ENCODE data around the gene HS6ST3. TPM values are rescaled to one million over a fixed set of nuclear protein-coding genes. Genes with fewer than 3 reads are reported as not detected.
A peak's percentile ranks its signal among the peaks of the same experiment; 100 is the strongest.
"Not testable (repeated sequence)": the region's sequence is repeated elsewhere in the genome, so short reads cannot be mapped to it uniquely, and the experiment has no call there.

The HS6ST3 gene
- total RNA-seq, result 0.26 and 0.30 TPM in 2 replicates
- long read RNA-seq, result 0 reads

GRCh38 chr13:96089749-96090239, at the start of gene HS6ST3:
TSS of gene HS6ST3 (plus strand) at chr13:96090107.
- TF ChIP-seq, protein P1, sequence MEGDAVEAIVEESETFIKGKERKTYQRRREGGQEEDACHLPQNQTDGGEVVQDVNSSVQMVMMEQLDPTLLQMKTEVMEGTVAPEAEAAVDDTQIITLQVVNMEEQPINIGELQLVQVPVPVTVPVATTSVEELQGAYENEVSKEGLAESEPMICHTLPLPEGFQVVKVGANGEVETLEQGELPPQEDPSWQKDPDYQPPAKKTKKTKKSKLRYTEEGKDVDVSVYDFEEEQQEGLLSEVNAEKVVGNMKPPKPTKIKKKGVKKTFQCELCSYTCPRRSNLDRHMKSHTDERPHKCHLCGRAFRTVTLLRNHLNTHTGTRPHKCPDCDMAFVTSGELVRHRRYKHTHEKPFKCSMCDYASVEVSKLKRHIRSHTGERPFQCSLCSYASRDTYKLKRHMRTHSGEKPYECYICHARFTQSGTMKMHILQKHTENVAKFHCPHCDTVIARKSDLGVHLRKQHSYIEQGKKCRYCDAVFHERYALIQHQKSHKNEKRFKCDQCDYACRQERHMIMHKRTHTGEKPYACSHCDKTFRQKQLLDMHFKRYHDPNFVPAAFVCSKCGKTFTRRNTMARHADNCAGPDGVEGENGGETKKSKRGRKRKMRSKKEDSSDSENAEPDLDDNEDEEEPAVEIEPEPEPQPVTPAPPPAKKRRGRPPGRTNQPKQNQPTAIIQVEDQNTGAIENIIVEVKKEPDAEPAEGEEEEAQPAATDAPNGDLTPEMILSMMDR (conservative IDR thresholded peaks at IDR 0.05), result no peak
- peaks cover 86% of the 10 kb centered on the region for H3K27me3 Mint-ChIP-seq (ENCODE audit: low read depth)
- peak; percentile 20 for DNase-seq (ENCODE audit: low read depth, low spot score)
- no peak within 1 kb of the TSS for H3K27ac Mint-ChIP-seq (ENCODE audit: unreplicated experiment)
- peaks cover 20% of the 10 kb centered on the region for H3K4me1 Mint-ChIP-seq
- no peaks in the 10 kb centered on the region for H3K36me3 Mint-ChIP-seq (ENCODE audit: low read depth)
- H3K4me3 Mint-ChIP-seq, result peak within 1 kb of the TSS; percentile 84
- no peaks in the 10 kb centered on the region for H3K9me3 Mint-ChIP-seq

DNA sequence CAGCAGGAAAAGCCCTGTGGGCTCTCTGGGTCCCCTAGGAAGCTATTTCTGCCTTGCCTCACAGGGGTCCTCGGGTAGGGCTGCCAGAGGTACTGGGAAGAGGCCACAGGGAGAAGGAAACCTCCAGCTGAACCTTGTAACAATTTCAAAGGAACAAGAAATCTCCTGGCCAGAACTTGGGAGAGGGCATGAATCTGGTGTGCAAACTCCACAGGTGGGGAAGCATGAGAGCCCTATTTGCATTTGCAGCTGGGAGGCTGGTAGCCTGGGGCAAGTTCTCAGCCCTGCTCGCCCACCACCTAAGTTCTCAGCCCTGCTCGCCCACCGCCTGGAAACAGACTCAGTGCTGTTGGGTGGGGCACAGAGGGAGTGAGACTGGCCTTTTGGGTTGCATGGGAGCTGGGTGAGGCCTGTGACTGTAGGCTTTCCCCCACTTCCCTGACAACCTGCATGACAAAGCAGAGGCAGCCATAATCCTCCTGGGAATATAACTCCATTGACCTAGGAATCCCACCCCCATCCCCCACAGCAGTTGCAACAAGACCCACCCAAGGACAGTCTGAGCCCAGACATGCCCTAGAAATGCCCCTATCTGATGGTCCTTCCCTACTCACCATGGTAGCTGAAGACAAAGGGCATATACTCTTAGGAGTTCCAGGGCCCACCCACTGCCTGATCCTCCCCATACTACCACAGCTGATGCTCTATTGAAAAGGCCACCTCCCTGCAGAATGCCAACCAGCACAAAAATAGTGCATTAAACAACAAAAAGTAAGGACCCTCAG, 48.4 kb upstream of the HS6ST3 start:
- no peak overlapping the region for H3K27ac Mint-ChIP-seq (ENCODE audit: unreplicated experiment)

DNA sequence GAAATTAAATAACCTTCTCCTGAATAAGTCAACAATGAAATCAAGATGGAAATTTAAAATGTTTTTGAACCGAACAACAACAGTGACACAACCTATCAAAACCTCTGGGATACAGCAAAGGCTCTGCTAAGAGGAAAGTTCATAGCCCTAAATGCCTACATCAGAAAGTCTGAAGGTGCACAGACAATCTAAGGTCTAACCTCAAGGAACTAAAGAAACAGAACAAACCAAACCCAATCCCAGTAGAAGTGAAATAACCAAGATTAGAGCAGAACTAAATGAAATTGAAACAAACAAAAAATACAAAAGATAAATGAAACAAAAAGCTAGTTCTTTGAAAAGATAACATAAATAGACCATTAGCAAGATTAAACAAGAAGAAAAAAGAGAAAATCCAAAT, 45.7 kb upstream of the HS6ST3 start:
- Mint-ChIP-seq H3K4me3 (no peak overlapping the region), H3K27me3 (ENCODE audit: low read depth) (no peaks in the 10 kb centered on the region), H3K9me3 (peaks cover 27% of the 10 kb centered on the region), H3K36me3 (ENCODE audit: low read depth) (peaks cover 65% of the 10 kb centered on the region), H3K27ac (ENCODE audit: unreplicated experiment) (no peak overlapping the region), H3K4me1 (peaks cover 15% of the 10 kb centered on the region)
- DNase-seq (ENCODE audit: low read depth, low spot score), result no peak
- TF ChIP-seq, protein P1 (conservative IDR thresholded peaks at IDR 0.05), result no peak

More for the DNA sequence above, 48.4 kb upstream of the HS6ST3 start:
- Mint-ChIP-seq H3K4me3 (no peak overlapping the region), H3K9me3 (peaks cover 23% of the 10 kb centered on the region), H3K36me3 (ENCODE audit: low read depth) (peaks cover 51% of the 10 kb centered on the region), H3K27me3 (ENCODE audit: low read depth) (no peaks in the 10 kb centered on the region), H3K4me1 (peaks cover 21% of the 10 kb centered on the region)
- TF ChIP-seq, protein P1 (conservative IDR thresholded peaks at IDR 0.05), result no peak
- no peak for DNase-seq (ENCODE audit: low read depth, low spot score)

GRCh38 chr13:96046449-96047126, 43.3 kb upstream of the HS6ST3 start:
- H3K36me3 Mint-ChIP-seq (ENCODE audit: low read depth), result peaks cover 70% of the 10 kb centered on the region

DNA sequence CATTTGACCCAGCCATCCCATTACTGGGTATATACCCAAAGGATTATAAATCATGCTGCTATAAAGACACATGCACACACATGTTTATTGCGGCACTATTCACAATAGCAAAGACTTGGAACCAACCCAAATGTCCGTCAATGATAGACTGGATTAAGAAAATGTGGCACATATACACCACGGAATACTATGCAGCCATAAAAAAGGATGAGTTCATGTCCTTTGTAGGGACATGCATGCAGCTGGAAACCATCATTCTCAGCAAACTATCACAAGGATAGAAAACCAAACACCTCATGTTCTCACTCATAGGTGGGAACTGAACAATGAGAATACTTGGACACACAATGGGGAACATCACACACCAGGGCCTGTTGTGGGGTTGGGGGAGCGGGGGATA, 39.0 kb upstream of the HS6ST3 start:
- Mint-ChIP-seq H3K4me1 (peaks cover 19% of the 10 kb centered on the region), H3K36me3 (ENCODE audit: low read depth) (peaks cover 41% of the 10 kb centered on the region)
- not testable (repeated sequence) for H3K27me3 Mint-ChIP-seq (ENCODE audit: low read depth); H3K9me3 Mint-ChIP-seq; H3K4me3 Mint-ChIP-seq; DNase-seq (ENCODE audit: low read depth, low spot score); H3K27ac Mint-ChIP-seq (ENCODE audit: unreplicated experiment)

More at GRCh38 chr13:96046449-96047126, 43.3 kb upstream of the HS6ST3 start:
- H3K4me1 Mint-ChIP-seq, result peaks cover 15% of the 10 kb centered on the region
- peaks cover 27% of the 10 kb centered on the region for H3K9me3 Mint-ChIP-seq
- not testable (repeated sequence) for H3K27ac Mint-ChIP-seq (ENCODE audit: unreplicated experiment); H3K4me3 Mint-ChIP-seq; DNase-seq (ENCODE audit: low read depth, low spot score); H3K27me3 Mint-ChIP-seq (ENCODE audit: low read depth)

DNA sequence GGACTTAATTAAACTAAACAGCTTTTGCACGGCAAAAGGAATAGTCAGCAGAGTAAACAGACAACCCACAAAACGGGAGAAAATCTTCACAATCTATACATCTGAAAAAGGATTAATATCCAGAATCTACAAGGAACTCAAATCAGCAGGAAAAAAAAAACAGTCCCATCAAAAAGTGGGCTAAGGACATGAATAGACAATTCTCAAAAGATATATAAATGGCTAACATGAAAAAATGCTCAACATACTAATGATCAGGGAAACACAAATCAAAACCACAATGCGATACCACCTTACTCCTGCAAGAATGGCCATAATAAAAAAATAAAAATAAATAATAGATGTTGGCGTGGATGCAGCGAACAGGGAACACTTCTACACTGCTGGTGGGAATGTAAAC, 38.4 kb upstream of the HS6ST3 start:
- DNase-seq (ENCODE audit: low read depth, low spot score); H3K27ac Mint-ChIP-seq (ENCODE audit: unreplicated experiment); H3K27me3 Mint-ChIP-seq (ENCODE audit: low read depth); H3K9me3 Mint-ChIP-seq: not testable (repeated sequence)
- peaks cover 19% of the 10 kb centered on the region for H3K4me1 Mint-ChIP-seq
- peaks cover 36% of the 10 kb centered on the region for H3K36me3 Mint-ChIP-seq (ENCODE audit: low read depth)
- peak overlapping the region; percentile 96 for H3K4me3 Mint-ChIP-seq

DNA sequence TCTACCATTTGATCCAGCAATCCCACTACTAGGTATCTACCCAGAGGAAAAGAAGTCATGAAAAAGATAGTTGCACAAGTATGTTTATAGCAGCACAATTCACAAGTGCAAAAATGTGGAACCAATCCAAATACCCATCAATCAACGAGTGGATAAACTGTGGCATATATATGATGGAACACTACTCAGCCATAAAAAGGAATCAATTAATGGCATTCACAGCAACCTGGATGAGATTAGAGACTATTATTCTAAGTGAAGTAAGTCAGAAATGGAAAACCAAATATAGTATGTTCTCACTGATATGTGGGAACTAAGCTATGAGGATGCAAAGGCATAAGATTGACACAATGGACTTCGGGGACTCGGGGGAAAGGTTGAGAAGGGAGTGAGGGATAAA, 38.0 kb upstream of the HS6ST3 start:
- not testable (repeated sequence) for DNase-seq (ENCODE audit: low read depth, low spot score); H3K9me3 Mint-ChIP-seq; H3K27me3 Mint-ChIP-seq (ENCODE audit: low read depth)
- Mint-ChIP-seq H3K4me3 (peak overlapping the region; percentile 96), H3K27ac (ENCODE audit: unreplicated experiment) (peak overlapping the region; percentile 47), H3K36me3 (ENCODE audit: low read depth) (peaks cover 35% of the 10 kb centered on the region), H3K4me1 (peaks cover 19% of the 10 kb centered on the region)
